GM10266 (cell line): ENCODE results near the gene AP1AR.

Experiments used
- DNase-seq: peaks from one replicate; pipeline ENCODE4 v3.0.0; 2012; ENCODE audit errors: extremely low spot score
- CTCF ChIP-seq: IDR thresholded peaks from 2 replicates; pipeline ENCODE4 v1.5.1; 2012; ENCODE audit warnings: mild to moderate bottlenecking, low read depth; ENCODE audit not compliant: control insufficient read depth, insufficient read depth; ENCODE audit errors: missing control alignments

AP1AR gene

GRCh38 chr4:112270640-112271421 is 39.2 kb downstream of the AP1AR start:
- DNase-seq: no peak

DNA sequence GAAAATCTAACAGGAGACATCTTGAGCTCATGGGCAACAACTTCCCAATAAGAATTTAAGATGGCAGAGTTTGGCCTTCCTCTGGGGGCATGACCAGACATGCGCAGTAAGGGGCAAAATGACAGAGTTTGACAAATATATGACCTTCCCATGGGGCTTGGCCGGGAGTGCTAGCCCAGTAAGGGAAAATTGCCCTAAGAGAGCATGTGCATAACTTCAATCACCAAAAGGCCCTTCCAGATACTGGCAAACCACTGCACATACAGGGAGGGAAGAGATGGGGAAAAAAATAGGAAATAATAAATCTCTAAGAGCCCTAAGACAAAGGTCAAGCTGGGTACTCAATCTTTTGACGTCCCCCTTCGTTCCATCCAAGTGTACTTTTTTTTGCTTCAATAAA is 40.7 kb downstream of the AP1AR start:
- no peak for DNase-seq
- TF ChIP-seq CTCF: no peak

More at GRCh38 chr4:112270640-112271421, 39.2 kb downstream of the AP1AR start:
- TF ChIP-seq CTCF: no peak

DNA sequence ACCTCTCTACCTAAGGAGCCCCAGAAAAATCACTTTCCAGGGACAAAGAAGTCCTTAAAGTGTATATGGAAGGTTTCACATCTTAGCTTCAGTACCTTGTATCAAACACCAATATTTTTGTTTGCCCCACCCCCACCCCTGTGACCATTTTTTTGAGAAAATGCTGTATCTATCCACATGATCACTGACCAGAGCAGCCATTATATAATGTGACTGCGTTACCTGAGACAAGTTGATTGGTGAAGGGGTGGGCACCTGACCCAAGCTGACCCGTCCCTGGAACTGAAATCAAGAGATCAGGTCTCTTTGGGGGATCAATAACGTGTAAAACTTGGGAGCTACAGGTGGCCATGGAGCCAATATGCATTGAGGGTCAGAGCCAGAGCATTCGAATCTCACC is 43.4 kb downstream of the AP1AR start:
- TF ChIP-seq CTCF: no peak

DNA sequence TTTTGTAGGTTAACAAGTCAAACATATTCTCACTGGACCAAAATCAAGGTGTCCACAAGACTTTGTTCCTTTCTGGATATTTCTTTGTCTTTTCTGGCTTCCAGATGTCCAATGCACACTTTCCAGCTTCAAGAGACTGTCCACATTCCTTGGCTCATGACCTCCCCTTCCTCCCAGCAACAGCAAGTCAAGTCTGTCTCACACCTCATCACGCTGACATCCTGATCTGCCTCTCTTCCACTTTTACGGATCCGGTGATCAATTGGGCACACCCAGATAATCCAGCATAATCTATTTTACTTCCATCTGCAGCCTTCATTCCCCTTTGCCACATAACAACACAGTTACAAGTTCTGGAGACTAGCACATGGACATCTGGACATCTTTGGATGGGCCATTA is 44.5 kb downstream of the AP1AR start:
- no peak for DNase-seq
- TF ChIP-seq CTCF: no peak

More for the DNA sequence above, 43.4 kb downstream of the AP1AR start:
- DNase-seq: no peak

- DNase-seq: no peak
- no peak for TF ChIP-seq CTCF
These were observed 45.6 kb downstream of the AP1AR start for GRCh38 chr4:112277220-112277619.

- DNase-seq: no peak
- no peak for TF ChIP-seq CTCF
These were observed 46.3 kb downstream of the AP1AR start for GRCh38 chr4:112277705-112278448.
